HG03045 (cell line): ENCODE data around the gene ERCC6L2.

Source experiments
- ATAC-seq: cut with Tn5 transposase; IDR thresholded peaks from one replicate; pipeline ENCODE4 v1.9.1; 2021; ENCODE audit warnings: mild to moderate bottlenecking, moderate library complexity; ENCODE audit not compliant: unreplicated experiment

The ERCC6L2 gene, protein sequence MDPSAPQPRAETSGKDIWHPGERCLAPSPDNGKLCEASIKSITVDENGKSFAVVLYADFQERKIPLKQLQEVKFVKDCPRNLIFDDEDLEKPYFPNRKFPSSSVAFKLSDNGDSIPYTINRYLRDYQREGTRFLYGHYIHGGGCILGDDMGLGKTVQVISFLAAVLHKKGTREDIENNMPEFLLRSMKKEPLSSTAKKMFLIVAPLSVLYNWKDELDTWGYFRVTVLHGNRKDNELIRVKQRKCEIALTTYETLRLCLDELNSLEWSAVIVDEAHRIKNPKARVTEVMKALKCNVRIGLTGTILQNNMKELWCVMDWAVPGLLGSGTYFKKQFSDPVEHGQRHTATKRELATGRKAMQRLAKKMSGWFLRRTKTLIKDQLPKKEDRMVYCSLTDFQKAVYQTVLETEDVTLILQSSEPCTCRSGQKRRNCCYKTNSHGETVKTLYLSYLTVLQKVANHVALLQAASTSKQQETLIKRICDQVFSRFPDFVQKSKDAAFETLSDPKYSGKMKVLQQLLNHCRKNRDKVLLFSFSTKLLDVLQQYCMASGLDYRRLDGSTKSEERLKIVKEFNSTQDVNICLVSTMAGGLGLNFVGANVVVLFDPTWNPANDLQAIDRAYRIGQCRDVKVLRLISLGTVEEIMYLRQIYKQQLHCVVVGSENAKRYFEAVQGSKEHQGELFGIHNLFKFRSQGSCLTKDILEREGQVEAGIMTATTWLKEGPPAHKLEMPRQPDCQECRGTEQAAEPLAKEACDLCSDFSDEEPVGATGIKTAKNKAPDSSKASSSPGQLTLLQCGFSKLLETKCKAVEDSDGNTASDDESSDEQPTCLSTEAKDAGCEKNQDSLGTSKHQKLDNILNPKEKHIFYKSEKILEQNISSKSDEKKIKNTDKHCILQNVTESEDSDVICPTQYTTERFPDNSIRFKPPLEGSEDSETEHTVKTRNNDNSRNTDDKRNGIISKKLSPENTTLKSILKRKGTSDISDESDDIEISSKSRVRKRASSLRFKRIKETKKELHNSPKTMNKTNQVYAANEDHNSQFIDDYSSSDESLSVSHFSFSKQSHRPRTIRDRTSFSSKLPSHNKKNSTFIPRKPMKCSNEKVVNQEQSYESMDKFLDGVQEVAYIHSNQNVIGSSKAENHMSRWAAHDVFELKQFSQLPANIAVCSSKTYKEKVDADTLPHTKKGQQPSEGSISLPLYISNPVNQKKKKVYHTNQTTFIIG (N-terminal part only)

DNA sequence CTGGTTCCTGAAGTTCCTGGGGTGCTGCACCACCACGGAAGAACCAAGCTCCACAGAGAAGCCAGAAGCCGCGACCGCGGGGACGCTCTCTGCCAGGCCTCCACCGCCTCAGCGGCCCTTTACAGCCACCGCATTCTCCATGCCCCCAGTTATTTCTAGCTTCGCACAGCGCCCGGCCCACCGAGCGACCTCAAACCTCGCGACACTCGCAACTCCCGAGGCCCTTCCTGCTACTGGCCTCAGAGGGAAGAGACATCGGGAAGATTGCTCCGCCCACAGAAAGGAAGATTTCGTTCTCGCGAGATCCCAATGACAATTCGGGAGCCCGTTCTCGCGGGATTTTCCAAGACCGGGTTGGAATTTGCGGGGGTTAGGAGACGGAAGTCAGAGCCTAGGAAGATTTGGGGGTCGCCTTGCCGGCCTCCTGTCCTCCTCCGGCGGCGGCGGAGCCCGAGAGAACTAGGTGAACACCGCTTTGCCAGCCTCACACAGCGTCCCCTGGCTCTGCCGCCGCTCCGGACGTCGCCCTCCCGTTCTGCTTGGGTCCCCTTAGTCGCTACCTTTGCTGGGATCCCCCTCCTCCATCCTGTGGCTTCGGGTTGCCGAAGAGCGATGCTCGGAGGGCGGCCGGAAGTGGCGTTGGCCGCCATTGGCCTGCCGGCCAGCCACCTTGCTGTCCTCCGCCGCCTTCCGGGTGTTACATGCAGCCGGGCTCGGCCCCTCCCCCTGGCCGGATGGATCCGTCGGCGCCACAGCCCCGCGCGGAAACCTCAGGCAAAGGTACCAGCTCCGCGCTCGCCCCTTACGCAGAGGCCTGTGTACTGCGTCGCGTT is at the start of gene ERCC6L2:
TSS of gene ERCC6L2 (plus strand) at position 387 of the 833 bp plus-strand sequence. CDS start at position 735, 348 bp downstream.
- ATAC-seq: peak; percentile 93

DNA sequence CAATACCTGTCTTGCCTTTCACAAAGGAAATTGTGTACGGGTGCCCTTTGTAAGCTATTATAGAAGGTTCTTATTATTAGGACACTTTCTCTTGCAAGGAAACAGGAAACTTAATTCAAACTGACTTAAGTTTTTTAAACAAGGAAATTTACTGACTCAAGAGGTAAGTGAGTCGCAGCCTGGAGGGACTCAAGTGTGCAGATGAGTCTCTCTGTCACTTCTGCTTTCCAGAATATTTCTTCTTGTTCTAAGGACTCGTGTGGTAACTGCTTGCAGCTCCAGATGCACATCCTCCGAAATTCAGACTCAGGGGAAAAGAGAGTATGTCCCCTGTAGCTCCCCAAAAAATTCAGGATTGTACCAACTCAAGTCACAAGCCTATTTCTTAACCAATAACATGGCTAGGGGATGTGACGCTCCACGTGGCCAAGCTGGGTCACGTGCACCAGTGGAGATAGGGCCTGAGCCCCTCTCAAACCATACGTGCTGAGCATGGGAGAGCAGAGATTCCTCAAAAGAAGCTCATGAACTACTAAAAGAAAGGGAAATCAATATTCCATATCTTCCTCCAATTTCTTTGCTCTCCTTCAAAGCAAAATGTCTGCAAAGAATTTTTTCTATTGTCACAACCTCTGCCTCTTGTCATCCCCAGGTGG is 49.2 kb upstream of the ERCC6L2 start:
- no peak for ATAC-seq

DNA sequence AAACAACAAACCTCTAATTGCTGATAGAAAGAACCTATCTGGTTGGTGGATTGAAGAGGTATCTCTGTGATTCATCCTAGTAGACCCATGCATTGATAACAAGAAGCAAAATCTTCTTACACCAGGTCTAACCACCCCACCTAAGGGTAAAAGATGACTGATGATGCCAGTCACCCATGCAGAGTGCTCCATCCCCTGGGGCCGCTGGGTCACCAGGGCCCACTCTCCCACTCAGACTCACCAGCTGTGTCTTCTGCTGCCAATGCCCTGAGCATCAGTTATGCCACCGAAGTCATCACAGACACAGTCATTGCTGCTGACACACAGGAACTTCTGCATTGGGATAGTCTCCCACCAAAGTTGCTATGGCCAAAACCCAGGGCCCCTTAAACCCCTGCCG is 44.7 kb upstream of the ERCC6L2 start:
- ATAC-seq: no peak

DNA sequence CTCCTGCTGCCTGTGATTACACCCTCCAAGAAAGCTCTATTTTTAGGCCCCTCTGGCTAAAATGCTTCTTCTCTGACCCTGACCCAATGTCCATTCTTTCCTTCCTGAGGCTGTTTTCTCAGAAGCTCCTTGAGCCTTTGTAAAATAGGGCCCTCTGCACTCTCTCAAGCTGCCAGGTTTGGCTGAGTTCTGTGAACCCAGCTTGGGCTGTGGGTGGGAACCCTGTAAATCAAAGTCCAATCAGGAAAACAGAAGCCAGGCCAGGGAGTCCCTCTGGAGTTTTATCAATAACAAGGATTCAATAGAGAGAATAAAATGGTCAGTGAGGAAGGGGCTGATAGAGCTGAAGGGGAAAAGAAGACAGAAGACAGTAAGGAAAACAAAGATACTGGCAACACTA is 43.7 kb upstream of the ERCC6L2 start:
- no peak for ATAC-seq

DNA sequence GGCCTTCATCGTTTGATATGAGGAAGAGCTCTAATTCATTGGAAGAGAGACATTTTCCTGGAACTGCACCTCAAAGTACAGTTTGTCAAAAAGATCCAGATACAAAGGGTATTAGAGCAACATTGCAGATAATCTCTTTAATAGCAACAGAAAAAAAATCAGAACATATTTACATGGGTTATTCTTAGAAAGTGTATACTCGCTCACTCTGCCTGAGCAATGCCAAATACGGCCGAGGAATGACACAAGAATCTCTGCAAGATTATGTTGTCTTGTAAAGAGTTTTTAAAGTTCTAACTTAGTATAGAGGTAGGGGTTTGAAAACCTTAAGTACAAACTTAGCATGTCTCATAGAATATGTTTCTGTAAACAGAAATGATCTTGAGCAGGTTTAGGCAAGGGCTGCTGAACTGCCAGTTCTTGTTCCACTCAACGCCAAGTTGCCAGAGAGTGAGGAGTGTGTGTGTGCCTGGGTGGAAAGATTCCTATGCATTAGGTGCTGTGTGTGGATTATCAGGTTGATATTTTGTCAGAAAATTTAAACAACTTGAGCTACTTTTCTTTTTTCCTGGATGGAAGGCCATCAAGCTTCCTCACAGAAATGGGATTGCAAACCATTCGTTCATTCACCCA is 41.8 kb upstream of the ERCC6L2 start:
- ATAC-seq: no peak

DNA sequence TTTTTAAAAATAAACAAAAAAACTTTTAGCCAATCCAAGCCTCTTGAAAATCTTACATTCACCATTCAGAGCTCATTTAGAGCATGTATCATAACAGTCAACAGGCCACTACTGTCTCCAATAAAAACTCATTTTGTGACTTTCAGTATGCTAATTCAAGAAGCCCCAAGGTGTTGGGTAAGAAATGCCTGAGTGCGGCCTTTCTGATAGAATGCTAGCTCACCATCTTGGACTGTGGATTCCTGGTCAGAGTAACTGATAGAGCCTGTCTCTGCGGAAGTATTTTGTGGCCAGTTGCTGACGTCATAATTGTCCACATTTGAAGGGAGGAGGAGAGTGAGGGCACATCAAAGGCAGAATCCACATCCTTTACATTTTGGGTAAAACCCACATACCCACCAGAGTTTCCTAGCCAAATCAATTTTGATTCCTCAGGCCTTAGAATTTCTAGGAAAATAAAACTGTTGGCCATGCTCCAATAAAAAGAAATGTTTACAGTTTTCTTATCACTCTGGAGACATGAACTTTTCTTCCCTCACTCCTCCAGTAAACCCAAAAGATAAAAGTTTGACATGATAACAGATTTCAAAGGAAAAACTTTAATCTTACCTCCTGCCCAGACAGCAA is 41.1 kb upstream of the ERCC6L2 start:
- ATAC-seq: no peak

DNA sequence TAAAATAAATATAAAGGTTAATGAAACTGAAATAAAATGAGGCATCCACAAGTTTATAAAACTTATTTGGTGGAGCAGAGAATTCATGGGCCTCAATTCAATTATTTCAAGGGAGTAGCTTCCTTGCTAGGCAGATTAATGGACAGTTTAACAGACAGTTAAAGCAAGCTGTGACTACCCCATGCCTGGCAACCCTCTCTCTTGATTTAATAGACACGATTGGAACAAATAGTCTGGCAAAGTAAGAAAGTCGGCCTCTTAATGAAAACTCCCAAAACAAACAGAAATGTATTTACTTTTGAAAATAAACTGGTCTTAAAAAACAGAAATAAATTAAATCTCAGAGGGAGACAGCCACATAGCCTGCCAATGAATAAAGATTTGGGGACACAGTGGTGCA is 40.1 kb upstream of the ERCC6L2 start:
- ATAC-seq: no peak

DNA sequence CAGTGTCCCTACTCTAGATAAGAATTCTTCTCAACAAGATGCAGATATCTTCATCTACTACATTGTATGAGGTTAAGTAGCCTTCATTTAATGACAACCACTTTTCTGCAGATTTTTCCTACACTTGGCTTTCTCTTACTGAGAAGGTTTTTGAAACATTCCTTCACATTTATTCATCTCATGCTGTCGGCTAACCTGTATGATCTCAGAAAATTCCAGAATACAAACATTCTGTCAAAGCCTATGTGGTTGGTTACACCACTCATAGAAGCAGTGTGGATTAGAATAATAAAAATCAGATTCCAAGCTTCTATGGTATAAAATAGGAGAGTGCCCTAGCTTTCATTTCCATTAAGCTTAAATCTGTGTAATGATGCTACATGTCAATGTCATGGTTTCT is 39.4 kb upstream of the ERCC6L2 start:
- ATAC-seq: no peak

DNA sequence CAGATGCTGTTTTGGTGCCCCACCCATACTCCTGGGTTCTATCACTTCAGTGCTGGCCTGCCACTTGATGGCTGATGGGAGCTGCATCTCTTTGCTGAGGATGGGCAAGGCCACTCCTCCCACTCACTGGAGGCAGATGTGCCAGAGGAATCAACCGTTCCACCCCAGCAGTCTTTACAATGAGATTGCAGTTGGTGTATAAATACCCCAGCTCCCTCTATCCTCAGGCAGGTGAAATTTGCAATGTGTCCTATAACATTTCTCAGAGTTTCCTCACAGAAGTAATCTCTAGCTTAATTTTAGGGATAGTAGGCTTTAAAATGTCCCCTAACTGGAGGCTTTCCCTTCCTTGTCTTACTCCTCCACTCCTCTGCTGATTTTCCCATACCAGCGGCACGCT is 36.5 kb upstream of the ERCC6L2 start:
- no peak for ATAC-seq

DNA sequence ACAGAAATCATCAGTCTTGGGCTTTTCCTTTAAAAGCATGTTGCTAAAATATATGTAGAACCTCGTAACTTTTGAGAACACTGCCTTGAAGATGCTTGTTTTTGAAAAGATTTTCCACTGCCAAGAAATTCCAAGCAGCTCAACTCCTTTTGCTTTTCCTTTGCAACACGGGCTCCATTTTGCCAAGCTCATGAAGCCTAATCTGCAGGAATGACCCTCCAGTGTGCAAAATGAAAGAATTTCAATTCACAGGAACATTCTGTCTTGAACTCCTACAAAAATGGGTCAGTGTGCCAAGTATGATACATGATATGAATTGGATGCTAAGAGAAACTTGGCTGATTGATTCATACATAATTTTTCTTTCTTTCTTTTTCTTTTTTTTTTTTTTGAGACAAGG is 35.4 kb upstream of the ERCC6L2 start:
- ATAC-seq: no peak

DNA sequence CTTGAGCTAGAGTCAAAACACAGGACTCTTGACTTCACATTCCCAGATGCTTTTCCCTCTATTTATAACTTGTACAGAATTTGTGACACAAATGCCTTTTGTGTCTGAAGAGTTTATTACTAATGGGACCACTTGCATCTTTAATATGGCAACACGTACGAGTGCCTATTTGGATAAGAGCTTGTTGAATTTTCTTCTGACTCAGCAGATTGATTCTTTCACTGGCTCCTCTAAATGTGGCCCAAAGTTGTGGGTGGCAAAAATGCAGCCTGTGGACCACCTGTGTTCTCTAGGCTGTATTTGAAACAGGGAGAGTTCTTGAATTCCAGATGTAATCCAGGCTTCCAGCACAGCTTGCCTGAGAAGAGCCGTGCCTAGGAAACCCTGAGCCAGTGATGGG is 34.1 kb upstream of the ERCC6L2 start:
- no peak for ATAC-seq

DNA sequence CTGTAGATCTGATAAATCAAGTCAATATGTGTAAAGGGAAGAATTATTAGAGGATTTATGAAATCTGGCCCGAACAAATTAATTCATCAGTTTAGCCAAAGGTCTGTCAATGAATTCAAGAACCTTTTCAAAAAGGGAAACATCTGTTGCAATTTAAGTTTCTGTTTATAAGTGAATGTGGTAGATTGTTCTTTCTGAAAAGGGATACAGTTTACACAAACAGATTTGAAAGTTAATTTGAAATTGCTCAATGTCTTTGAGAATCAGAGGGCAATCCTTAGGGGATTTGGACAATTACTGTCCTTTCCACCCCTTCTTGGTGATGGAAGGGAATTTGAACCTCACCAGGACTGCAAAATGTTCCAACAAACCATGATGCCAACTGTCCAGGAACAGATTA is 29.7 kb upstream of the ERCC6L2 start:
- ATAC-seq: no peak

DNA sequence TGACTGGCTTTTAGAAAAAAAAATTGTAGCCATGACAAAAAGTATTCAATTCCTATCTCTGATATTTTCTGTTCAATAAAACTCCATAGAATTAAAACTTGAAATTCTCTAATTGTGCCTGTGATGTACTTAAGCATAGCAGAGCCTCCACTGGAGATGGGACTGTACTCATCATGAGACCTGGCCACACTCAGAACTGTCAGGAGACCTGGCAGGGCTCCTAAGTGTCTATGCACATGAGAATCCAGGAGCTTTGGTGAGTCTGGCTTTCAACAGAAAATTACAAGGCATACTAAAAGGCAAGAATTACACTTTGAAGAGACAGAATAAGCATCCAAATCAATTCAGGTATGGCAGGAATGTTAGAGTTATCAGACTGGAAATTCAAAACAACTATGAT is 26.7 kb upstream of the ERCC6L2 start:
- ATAC-seq: no peak

DNA sequence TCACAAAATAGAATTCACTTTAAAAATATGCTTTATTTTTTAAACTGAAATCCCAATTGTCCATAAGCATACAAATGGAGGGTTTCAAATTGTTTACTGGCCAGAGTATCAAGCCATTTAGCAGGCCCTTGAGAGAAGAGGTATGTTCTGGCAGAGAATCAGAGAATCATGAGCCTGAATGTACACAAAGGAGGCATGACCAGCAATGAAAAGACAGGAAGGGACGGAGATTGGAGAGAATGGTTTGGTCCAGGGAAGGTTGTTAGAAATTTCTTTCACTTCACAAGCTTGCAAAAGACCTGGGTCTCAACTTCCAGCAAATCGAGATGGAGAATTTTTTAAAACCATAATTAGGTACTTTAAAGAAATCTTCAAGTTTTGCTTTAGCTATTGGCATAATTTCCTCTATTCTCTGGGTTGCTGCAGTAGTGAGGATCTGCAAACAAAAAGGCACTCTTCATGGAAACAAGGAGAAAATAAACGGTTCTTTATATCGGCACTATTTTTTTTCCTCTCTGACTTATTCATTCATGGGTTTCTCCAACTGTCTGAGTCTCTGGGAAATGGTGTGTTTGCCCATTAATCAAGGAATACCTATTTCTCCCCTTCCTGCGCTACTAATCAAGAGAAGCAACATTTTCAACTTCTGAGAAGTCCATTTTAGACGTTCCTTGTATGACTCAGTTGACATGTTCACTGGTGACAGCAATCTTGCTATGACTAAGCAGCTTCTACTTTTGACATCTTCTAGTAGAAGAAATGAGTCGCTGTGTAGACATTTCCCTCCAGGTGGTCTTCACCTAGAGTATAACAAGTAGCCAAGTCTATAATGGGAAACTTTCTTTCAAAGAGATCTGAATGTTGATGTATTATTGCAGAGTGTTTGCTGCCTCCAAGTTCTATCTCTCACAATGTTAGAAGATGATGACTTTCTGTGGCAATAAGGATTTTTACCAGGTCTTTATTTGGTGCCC is 23.1 kb upstream of the ERCC6L2 start:
- ATAC-seq: peak; percentile 90

DNA sequence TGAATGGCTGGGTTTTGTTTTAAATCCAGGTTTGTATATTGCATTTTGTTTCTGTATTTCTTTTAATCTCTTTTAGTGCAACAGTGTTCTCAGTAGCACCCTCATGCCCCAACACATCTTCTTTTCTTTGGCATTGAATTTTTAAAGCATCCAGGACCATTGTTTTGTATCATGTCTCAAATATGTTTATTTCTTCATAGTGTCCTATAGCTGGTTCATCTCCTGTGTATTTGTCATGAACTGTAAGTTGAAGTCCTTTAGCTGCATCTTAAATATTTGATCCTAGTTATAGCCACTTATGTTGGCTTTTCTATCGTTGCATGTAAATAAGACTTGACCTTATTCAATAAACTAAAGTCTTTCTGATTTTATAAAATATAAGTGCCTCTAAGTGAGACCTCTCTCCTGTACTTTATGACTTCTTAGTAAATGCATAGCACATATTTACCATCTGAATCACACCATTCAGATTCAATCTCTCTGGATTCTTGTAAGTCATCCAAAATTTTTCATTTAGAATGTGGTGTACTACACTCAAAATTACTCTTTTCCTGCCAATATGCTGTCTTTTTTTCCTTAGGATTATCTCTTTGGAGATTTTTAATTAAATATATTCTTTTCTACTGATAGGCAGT is 21.0 kb upstream of the ERCC6L2 start:
- no peak for ATAC-seq

DNA sequence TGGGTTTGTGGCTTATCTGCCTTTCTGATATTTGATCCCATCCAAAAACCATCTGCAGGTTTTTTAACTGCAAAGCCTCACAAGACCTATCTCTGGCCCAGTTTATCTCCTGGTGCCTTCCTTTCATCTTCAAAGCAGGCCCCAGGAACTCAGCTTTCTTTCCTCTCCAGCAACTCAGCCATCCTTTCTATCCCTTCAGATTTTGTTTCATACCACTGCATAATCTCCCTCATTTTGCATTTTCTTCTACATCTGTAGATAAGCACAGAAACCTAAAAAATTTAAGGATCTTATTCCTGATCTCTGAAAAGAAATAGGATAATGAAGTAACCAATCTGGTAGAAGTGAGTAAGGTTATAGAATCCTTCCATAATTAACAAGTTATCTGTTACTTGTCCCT is 19.5 kb upstream of the ERCC6L2 start:
- no peak for ATAC-seq

DNA sequence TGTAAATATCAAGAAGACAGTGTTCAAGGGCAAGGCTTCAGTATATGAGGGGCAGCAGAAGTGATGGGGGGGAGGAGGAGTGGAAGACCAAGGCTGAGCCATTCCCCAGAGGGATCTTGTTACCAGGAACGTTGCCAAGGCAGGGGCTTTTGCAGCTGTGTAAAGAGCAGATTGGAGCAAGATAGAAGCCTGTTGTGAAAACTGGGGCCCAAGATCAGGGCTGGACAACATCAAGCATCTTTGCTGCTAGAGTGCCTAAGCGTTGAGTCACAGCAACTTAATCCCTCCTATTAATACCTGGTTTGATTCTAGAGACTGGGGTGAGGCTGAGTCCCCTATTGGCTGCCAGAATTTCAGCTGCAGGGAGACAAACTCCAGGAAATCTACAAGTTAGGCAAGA is 18.4 kb upstream of the ERCC6L2 start:
- ATAC-seq: no peak
